GM23338 (cell line): ENCODE measurements around the gene IFI16. TPM values are rescaled to one million over a fixed set of nuclear protein-coding genes. Genes with fewer than 3 reads are reported as not detected.

ENCODE experiments used
- ATAC-seq: fragments of 200-7000 bp; cut with Tn5 transposase; 3 replicates; pipeline ENCODE4 v1.9.1; 2020
- DNase-seq: peaks from one replicate; pipeline ENCODE4 v3.0.0-alpha.2; 2015; ENCODE audit warnings: low spot score
- H2AFZ ChIP-seq: fragments of 200-600 bp; sonication (generic); 2 replicates; pipeline ENCODE4 v1.8.0; 2016; ENCODE audit warnings: antibody characterized with exemption, mild to moderate bottlenecking, moderate library complexity
- H3F3A ChIP-seq: fragments of 200-600 bp; sonication (generic); replicated peaks from 2 replicates; pipeline ENCODE4 v1.8.0; 2017; ENCODE audit warnings: antibody characterized with exemption, mixed run types, low read depth
- H3K27ac ChIP-seq: fragments of 200-600 bp; sonication (generic); 2 replicates; pipeline ENCODE4 v1.6.1; 2016; ENCODE audit warnings: low read depth
- H3K27me3 ChIP-seq: fragments of 200-600 bp; sonication (generic); 2 replicates; pipeline ENCODE4 v1.8.0; 2016; ENCODE audit warnings: mild to moderate bottlenecking, mixed run types, moderate library complexity; ENCODE audit not compliant: insufficient read depth
- H3K36me3 ChIP-seq: fragments of 200-600 bp; sonication (generic); 2 replicates; pipeline ENCODE4 v1.8.0; 2016; ENCODE audit warnings: mild to moderate bottlenecking; ENCODE audit not compliant: insufficient read depth
- H3K4me1 ChIP-seq: fragments of 200-600 bp; sonication (generic); 2 replicates; pipeline ENCODE4 v1.8.0; 2016; ENCODE audit warnings: mild to moderate bottlenecking, moderate library complexity; ENCODE audit not compliant: insufficient read depth
- H3K4me2 ChIP-seq: fragments of 200-600 bp; sonication (generic); 2 replicates; pipeline ENCODE4 v1.7.1; 2017; ENCODE audit warnings: mixed run types
- H3K4me3 ChIP-seq: fragments of 200-600 bp; sonication (generic); 2 replicates; pipeline ENCODE4 v1.6.1; 2016; ENCODE audit warnings: mixed run types
- H3K79me2 ChIP-seq: fragments of 200-600 bp; sonication (generic); replicated peaks from 2 replicates; pipeline ENCODE4 v1.8.0; 2017; ENCODE audit warnings: mild to moderate bottlenecking; ENCODE audit not compliant: insufficient read depth
- H3K9me2 ChIP-seq: fragments of 200-600 bp; sonication (generic); 2 replicates; pipeline ENCODE4 v1.8.0; 2017; ENCODE audit not compliant: insufficient read depth
- H4K20me1 ChIP-seq: fragments of 200-600 bp; sonication (generic); replicated peaks from 2 replicates; pipeline ENCODE4 v1.8.0; 2017; ENCODE audit warnings: mild to moderate bottlenecking; ENCODE audit not compliant: insufficient read depth
- H3K27ac Mint-ChIP-seq: 2 replicates; pipeline ENCODE4 v1.8.0; 2020; ENCODE audit warnings: inconsistent platforms, mild to moderate bottlenecking, moderate library complexity, mixed read lengths
- H3K27me3 Mint-ChIP-seq: 3 replicates; pipeline ENCODE4 v1.8.0; 2022; ENCODE audit warnings: low read depth, mild to moderate bottlenecking, moderate library complexity, mixed read lengths, inconsistent platforms; ENCODE audit not compliant: insufficient read depth, poor library complexity
- H3K36me3 Mint-ChIP-seq: 3 replicates; pipeline ENCODE4 v1.8.0; 2021; ENCODE audit warnings: low read depth, mild to moderate bottlenecking, inconsistent platforms, moderate library complexity, mixed read lengths
- H3K4me1 Mint-ChIP-seq: 3 replicates; pipeline ENCODE4 v1.8.0; 2020; ENCODE audit warnings: mild to moderate bottlenecking, inconsistent platforms, mixed read lengths
- H3K4me3 Mint-ChIP-seq: 3 replicates; pipeline ENCODE4 v1.8.0; 2021; ENCODE audit warnings: moderate library complexity, mild to moderate bottlenecking, inconsistent platforms, mixed read lengths
- H3K9me3 Mint-ChIP-seq: 3 replicates; pipeline ENCODE4 v1.8.0; 2020; ENCODE audit warnings: moderate library complexity, mild to moderate bottlenecking, inconsistent platforms, mixed read lengths
- CREB1 ChIP-seq: fragments of 250-450 bp; sonication (Bioruptor Pico); IDR thresholded peaks from 2 replicates; pipeline ENCODE4 v1.5.0; 2020; ENCODE audit warnings: low read depth, mild to moderate bottlenecking, moderate library complexity
- EZH2 ChIP-seq: fragments of 200-600 bp; sonication (generic); IDR thresholded peaks from one replicate; pipeline ENCODE4 v1.8.0; 2017; ENCODE audit warnings: antibody characterized with exemption, mild to moderate bottlenecking, low read depth; ENCODE audit not compliant: unreplicated experiment
- EZH2phosphoT487 ChIP-seq: fragments of 200-600 bp; sonication (generic); IDR thresholded peaks from one replicate; pipeline ENCODE4 v1.8.1; 2018; ENCODE audit warnings: antibody characterized with exemption; ENCODE audit not compliant: unreplicated experiment
- JUNB ChIP-seq: IDR thresholded peaks from one replicate; pipeline ENCODE4 v1.6.1; 2016; ENCODE audit warnings: antibody characterized with exemption; ENCODE audit not compliant: unreplicated experiment
- NANOG ChIP-seq: IDR thresholded peaks from 2 replicates; pipeline ENCODE4 v1.6.1; 2016; ENCODE audit warnings: antibody characterized with exemption, borderline replicate concordance
- POLR2AphosphoS5 ChIP-seq: IDR thresholded peaks from 2 replicates; pipeline ENCODE4 v1.6.1; 2016; ENCODE audit warnings: antibody characterized with exemption, low read depth
- STAT1 ChIP-seq: IDR thresholded peaks from one replicate; pipeline ENCODE4 v1.6.1; 2016; ENCODE audit warnings: antibody characterized with exemption; ENCODE audit not compliant: unreplicated experiment
- ZNF114 ChIP-seq: fragments of 250-450 bp; sonication (Bioruptor Pico); IDR thresholded peaks from 2 replicates; pipeline ENCODE4 v1.5.0; 2020; ENCODE audit warnings: mild to moderate bottlenecking, moderate library complexity
- ZNF331 ChIP-seq: fragments of 250-450 bp; sonication (Bioruptor Pico); IDR thresholded peaks from 2 replicates; pipeline ENCODE4 v1.5.0; 2020; ENCODE audit warnings: low read depth, mild to moderate bottlenecking, moderate library complexity
- polyA plus RNA-seq: library from polyadenylated mRNA; unstranded; fragments of >200 nt; fragmentation: Nextera tagmentation; extraction: Ambion mirVana; gene quantifications from 2 replicates; pipeline ENCODE4 v1.2.1, GENCODE V29; 2016
- total RNA-seq: library from RNA; depleted of rRNA; stranded (reverse); fragments of >200 nt; shearing (Covaris generic); gene quantifications from 2 replicates; pipeline ENCODE4 v1.2.3, GENCODE V29; 2014
- TF ChIP-seq, protein P1 (sequence below): fragments of 250-450 bp; sonication (Bioruptor Pico); IDR thresholded peaks from 2 replicates; pipeline ENCODE4 v1.5.0; 2020; ENCODE audit warnings: mild to moderate bottlenecking, moderate library complexity
- TF ChIP-seq, protein P2 (sequence below): IDR thresholded peaks from one replicate; pipeline ENCODE4 v1.6.1; 2018; ENCODE audit warnings: antibody characterized with exemption; ENCODE audit not compliant: unreplicated experiment
- TF ChIP-seq, protein P3 (sequence below): IDR thresholded peaks from 2 replicates; pipeline ENCODE4 v1.6.1; 2016; ENCODE audit warnings: antibody characterized with exemption
- TF ChIP-seq, protein P4 (sequence below), 2 experiments: fragments of 200-600 bp in 1 of 2; sonication (generic) in 1 of 2; conservative IDR thresholded peaks; 2 replicates each; pipeline versions ENCODE4 v1.5.1 to v1.6.1; 2016 to 2017; ENCODE audit warnings: antibody characterized with exemption in 2 of 2, low read depth in 2 of 2, mild to moderate bottlenecking in 2 of 2, moderate library complexity in 1 of 2

IFI16 gene
- total and polyA plus RNA-seq, 2 experiments from 2014 or later = 0.31 to 2.1 TPM

DNA sequence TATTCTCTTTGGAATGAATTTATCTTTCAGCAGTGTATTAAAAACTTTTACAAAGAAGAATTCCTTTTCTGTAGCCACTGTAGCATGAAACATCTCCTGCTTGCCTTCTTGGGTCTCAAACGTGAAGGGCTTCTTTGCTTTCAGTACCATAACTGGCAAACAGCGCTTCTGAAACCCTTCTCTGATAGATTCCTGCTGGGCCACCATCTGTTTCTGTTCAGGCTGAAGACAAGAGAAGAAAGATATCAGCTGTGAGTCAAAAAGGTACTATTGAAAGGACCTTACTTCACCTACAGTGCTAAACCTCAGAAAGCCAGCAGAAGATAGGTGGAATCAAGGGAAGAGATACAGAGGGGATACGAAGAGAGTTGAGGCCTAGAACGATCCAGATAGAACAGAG lies 56.4 kb downstream of the IFI16 start:
- Mint-ChIP-seq H3K27ac (no peak overlapping the region), H3K4me1 (peaks cover 9% of the 10 kb centered on the region; the same call in 2 of the 3 replicates), H3K4me3 (no peak overlapping the region), H3K36me3 (no peaks in the 10 kb centered on the region), H3K9me3 (no peaks in the 10 kb centered on the region), H3K27me3 (peaks cover 2% of the 10 kb centered on the region)
- H3K36me3 ChIP-seq = no peaks in the 10 kb centered on the region
- no peak for DNase-seq
- H3K27ac ChIP-seq = no peak overlapping the region
- ATAC-seq = no peak
- H3K27me3 ChIP-seq = no peaks in the 10 kb centered on the region
- H3F3A ChIP-seq = no peaks in the 10 kb centered on the region
- H3K4me3 ChIP-seq = no peak overlapping the region
- no peaks in the 10 kb centered on the region for H3K4me1 ChIP-seq
- no peaks in the 10 kb centered on the region for H3K79me2 ChIP-seq
- TF ChIP-seq JUNB (no peak), ZNF114 (CRISPR knock-in tag) (no peak), ZNF331 (CRISPR knock-in tag) (no peak), EZH2phosphoT487 (no peak), POLR2AphosphoS5 (no peak), CREB1 (CRISPR knock-in tag) (no peak), NANOG (no peak), STAT1 (no peak), EZH2 (no peak)
- TF ChIP-seq, protein P1, sequence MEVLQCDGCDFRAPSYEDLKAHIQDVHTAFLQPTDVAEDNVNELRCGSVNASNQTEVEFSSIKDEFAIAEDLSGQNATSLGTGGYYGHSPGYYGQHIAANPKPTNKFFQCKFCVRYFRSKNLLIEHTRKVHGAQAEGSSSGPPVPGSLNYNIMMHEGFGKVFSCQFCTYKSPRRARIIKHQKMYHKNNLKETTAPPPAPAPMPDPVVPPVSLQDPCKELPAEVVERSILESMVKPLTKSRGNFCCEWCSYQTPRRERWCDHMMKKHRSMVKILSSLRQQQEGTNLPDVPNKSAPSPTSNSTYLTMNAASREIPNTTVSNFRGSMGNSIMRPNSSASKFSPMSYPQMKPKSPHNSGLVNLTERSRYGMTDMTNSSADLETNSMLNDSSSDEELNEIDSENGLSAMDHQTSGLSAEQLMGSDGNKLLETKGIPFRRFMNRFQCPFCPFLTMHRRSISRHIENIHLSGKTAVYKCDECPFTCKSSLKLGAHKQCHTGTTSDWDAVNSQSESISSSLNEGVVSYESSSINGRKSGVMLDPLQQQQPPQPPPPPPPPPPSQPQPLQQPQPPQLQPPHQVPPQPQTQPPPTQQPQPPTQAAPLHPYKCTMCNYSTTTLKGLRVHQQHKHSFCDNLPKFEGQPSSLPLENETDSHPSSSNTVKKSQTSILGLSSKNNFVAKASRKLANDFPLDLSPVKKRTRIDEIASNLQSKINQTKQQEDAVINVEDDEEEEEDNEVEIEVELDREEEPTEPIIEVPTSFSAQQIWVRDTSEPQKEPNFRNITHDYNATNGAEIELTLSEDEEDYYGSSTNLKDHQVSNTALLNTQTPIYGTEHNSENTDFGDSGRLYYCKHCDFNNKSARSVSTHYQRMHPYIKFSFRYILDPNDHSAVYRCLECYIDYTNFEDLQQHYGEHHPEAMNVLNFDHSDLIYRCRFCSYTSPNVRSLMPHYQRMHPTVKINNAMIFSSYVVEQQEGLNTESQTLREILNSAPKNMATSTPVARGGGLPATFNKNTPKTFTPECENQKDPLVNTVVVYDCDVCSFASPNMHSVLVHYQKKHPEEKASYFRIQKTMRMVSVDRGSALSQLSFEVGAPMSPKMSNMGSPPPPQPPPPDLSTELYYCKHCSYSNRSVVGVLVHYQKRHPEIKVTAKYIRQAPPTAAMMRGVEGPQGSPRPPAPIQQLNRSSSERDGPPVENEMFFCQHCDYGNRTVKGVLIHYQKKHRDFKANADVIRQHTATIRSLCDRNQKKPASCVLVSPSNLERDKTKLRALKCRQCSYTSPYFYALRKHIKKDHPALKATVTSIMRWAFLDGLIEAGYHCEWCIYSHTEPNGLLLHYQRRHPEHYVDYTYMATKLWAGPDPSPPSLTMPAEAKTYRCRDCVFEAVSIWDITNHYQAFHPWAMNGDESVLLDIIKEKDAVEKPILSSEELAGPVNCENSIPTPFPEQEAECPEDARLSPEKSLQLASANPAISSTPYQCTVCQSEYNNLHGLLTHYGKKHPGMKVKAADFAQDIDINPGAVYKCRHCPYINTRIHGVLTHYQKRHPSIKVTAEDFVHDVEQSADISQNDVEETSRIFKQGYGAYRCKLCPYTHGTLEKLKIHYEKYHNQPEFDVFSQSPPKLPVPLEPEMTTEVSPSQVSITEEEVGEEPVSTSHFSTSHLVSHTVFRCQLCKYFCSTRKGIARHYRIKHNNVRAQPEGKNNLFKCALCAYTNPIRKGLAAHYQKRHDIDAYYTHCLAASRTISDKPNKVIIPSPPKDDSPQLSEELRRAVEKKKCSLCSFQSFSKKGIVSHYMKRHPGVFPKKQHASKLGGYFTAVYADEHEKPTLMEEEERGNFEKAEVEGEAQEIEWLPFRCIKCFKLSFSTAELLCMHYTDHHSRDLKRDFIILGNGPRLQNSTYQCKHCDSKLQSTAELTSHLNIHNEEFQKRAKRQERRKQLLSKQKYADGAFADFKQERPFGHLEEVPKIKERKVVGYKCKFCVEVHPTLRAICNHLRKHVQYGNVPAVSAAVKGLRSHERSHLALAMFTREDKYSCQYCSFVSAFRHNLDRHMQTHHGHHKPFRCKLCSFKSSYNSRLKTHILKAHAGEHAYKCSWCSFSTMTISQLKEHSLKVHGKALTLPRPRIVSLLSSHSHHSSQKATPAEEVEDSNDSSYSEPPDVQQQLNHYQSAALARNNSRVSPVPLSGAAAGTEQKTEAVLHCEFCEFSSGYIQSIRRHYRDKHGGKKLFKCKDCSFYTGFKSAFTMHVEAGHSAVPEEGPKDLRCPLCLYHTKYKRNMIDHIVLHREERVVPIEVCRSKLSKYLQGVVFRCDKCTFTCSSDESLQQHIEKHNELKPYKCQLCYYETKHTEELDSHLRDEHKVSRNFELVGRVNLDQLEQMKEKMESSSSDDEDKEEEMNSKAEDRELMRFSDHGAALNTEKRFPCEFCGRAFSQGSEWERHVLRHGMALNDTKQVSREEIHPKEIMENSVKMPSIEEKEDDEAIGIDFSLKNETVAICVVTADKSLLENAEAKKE (CRISPR knock-in tag) = no peak
- TF ChIP-seq, protein P2, sequence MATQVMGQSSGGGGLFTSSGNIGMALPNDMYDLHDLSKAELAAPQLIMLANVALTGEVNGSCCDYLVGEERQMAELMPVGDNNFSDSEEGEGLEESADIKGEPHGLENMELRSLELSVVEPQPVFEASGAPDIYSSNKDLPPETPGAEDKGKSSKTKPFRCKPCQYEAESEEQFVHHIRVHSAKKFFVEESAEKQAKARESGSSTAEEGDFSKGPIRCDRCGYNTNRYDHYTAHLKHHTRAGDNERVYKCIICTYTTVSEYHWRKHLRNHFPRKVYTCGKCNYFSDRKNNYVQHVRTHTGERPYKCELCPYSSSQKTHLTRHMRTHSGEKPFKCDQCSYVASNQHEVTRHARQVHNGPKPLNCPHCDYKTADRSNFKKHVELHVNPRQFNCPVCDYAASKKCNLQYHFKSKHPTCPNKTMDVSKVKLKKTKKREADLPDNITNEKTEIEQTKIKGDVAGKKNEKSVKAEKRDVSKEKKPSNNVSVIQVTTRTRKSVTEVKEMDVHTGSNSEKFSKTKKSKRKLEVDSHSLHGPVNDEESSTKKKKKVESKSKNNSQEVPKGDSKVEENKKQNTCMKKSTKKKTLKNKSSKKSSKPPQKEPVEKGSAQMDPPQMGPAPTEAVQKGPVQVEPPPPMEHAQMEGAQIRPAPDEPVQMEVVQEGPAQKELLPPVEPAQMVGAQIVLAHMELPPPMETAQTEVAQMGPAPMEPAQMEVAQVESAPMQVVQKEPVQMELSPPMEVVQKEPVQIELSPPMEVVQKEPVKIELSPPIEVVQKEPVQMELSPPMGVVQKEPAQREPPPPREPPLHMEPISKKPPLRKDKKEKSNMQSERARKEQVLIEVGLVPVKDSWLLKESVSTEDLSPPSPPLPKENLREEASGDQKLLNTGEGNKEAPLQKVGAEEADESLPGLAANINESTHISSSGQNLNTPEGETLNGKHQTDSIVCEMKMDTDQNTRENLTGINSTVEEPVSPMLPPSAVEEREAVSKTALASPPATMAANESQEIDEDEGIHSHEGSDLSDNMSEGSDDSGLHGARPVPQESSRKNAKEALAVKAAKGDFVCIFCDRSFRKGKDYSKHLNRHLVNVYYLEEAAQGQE = no peak
- TF ChIP-seq, protein P3, sequence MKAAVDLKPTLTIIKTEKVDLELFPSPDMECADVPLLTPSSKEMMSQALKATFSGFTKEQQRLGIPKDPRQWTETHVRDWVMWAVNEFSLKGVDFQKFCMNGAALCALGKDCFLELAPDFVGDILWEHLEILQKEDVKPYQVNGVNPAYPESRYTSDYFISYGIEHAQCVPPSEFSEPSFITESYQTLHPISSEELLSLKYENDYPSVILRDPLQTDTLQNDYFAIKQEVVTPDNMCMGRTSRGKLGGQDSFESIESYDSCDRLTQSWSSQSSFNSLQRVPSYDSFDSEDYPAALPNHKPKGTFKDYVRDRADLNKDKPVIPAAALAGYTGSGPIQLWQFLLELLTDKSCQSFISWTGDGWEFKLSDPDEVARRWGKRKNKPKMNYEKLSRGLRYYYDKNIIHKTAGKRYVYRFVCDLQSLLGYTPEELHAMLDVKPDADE = no peak
- TF ChIP-seq, protein P4, sequence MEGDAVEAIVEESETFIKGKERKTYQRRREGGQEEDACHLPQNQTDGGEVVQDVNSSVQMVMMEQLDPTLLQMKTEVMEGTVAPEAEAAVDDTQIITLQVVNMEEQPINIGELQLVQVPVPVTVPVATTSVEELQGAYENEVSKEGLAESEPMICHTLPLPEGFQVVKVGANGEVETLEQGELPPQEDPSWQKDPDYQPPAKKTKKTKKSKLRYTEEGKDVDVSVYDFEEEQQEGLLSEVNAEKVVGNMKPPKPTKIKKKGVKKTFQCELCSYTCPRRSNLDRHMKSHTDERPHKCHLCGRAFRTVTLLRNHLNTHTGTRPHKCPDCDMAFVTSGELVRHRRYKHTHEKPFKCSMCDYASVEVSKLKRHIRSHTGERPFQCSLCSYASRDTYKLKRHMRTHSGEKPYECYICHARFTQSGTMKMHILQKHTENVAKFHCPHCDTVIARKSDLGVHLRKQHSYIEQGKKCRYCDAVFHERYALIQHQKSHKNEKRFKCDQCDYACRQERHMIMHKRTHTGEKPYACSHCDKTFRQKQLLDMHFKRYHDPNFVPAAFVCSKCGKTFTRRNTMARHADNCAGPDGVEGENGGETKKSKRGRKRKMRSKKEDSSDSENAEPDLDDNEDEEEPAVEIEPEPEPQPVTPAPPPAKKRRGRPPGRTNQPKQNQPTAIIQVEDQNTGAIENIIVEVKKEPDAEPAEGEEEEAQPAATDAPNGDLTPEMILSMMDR (conservative IDR thresholded peaks at IDR 0.05; ENCODE audit: low read depth in 2 of 2) = no peak
- no peaks in the 10 kb centered on the region for H3K9me2 ChIP-seq
- H4K20me1 ChIP-seq = no peaks in the 10 kb centered on the region
- no peak overlapping the region for H2AFZ ChIP-seq
- no peak overlapping the region for H3K4me2 ChIP-seq
